Loucy (cell line): ENCODE measurements around the gene SMG6.
A peak's percentile ranks its signal among the peaks of the same experiment; 100 is the strongest.

ENCODE experiments used
- H2AFZ ChIP-seq: fragments of 200-600 bp; sonication (generic); 2 replicates; pipeline ENCODE4 v1.6.0; 2016; ENCODE audit warnings: antibody characterized with exemption, mild to moderate bottlenecking, low read length, moderate library complexity
- H3F3A ChIP-seq: fragments of 200-600 bp; 2 replicates; pipeline ENCODE4 v1.6.0; 2016; ENCODE audit warnings: antibody characterized with exemption, low read depth, mild to moderate bottlenecking
- H3K27me3 ChIP-seq: fragments of 200-600 bp; sonication (generic); 2 replicates; pipeline ENCODE4 v1.6.1; 2014; ENCODE audit warnings: low read length, mild to moderate bottlenecking; ENCODE audit not compliant: insufficient read depth, poor library complexity, severe bottlenecking
- H3K36me3 ChIP-seq: fragments of 200-600 bp; sonication (generic); 2 replicates; pipeline ENCODE4 v1.6.1; 2016; ENCODE audit warnings: low read length; ENCODE audit not compliant: insufficient read depth
- H3K4me1 ChIP-seq: fragments of 200-600 bp; sonication (generic); 2 replicates; pipeline ENCODE4 v1.5.1; 2014; ENCODE audit warnings: low read length, mild to moderate bottlenecking; ENCODE audit not compliant: insufficient read depth, poor library complexity, severe bottlenecking
- H3K4me2 ChIP-seq: fragments of 200-600 bp; sonication (generic); 2 replicates; pipeline ENCODE4 v1.6.0; 2014; ENCODE audit warnings: antibody characterized with exemption, low read length, low read depth, mild to moderate bottlenecking; ENCODE audit not compliant: poor library complexity, severe bottlenecking
- H3K4me3 ChIP-seq: fragments of 200-600 bp; sonication (generic); 2 replicates; pipeline ENCODE4 v1.5.1; 2014; ENCODE audit warnings: low read length, mild to moderate bottlenecking, mixed read lengths; ENCODE audit not compliant: poor library complexity, severe bottlenecking
- H3K79me2 ChIP-seq: fragments of 200-600 bp; sonication (generic); 2 replicates; pipeline ENCODE4 v1.6.1; 2014; ENCODE audit warnings: low read length; ENCODE audit not compliant: insufficient read depth
- H3K9ac ChIP-seq: fragments of 200-600 bp; sonication (generic); 2 replicates; pipeline ENCODE4 v1.6.0; 2014; ENCODE audit warnings: mild to moderate bottlenecking, low read depth, low read length, moderate library complexity; ENCODE audit not compliant: poor library complexity, severe bottlenecking
- H3K9me2 ChIP-seq: fragments of 200-600 bp; sonication (generic); replicated peaks from 2 replicates; pipeline ENCODE4 v1.6.1; 2016; ENCODE audit warnings: low read depth, low read length, mixed read lengths
- H3K9me3 ChIP-seq: fragments of 200-600 bp; sonication (generic); 2 replicates; pipeline ENCODE4 v1.6.1; 2014; ENCODE audit warnings: mild to moderate bottlenecking, antibody characterized with exemption, low read length, low read depth; ENCODE audit not compliant: insufficient read depth
- H4K20me1 ChIP-seq: fragments of 200-600 bp; sonication (generic); 2 replicates; pipeline ENCODE4 v1.6.0; 2014; ENCODE audit warnings: antibody characterized with exemption, low read length, mild to moderate bottlenecking; ENCODE audit not compliant: insufficient read depth, poor library complexity, severe bottlenecking
- CTCF ChIP-seq: fragments of 200-600 bp; sonication (generic); conservative IDR thresholded peaks from 2 replicates; pipeline ENCODE4 v1.5.1; 2014; ENCODE audit warnings: mild to moderate bottlenecking, antibody characterized with exemption, low read length
- EZH2phosphoT487 ChIP-seq: fragments of 200-600 bp; IDR thresholded peaks from 2 replicates; pipeline ENCODE4 v1.6.1; 2018; ENCODE audit warnings: antibody characterized with exemption, mild to moderate bottlenecking, moderate library complexity, borderline replicate concordance

The SMG6 gene

GRCh38 chr17:2299756-2300155, 3.8 kb downstream of the SMG6 start:
- TF ChIP-seq EZH2phosphoT487 = no peak
- no peak for TF ChIP-seq CTCF
- H2AFZ ChIP-seq = no peak overlapping the region
- peak overlapping the region; percentile 95 for H3K4me2 ChIP-seq
- peaks cover 90% of the 10 kb centered on the region for H3K79me2 ChIP-seq
- H3K27me3 ChIP-seq = no peaks in the 10 kb centered on the region
- H3F3A ChIP-seq = no peaks in the 10 kb centered on the region
- H3K4me3 ChIP-seq = no peak overlapping the region
- peaks cover 55% of the 10 kb centered on the region for H3K4me1 ChIP-seq
- no peak overlapping the region for H3K9ac ChIP-seq
- peaks cover 32% of the 10 kb centered on the region for H4K20me1 ChIP-seq
- H3K9me3 ChIP-seq = no peaks in the 10 kb centered on the region
- peaks cover 7% of the 10 kb centered on the region; the same call in 1 of the 2 replicates for H3K36me3 ChIP-seq
- no peaks in the 10 kb centered on the region for H3K9me2 ChIP-seq

GRCh38 chr17:2299136-2299535, 4.4 kb downstream of the SMG6 start:
- Histone ChIP-seq H3K27me3 (no peaks in the 10 kb centered on the region), H3F3A (no peaks in the 10 kb centered on the region), H4K20me1 (peaks cover 32% of the 10 kb centered on the region), H3K36me3 (peaks cover 12% of the 10 kb centered on the region; the same call in 1 of the 2 replicates), H3K79me2 (peaks cover 90% of the 10 kb centered on the region), H3K4me1 (peaks cover 55% of the 10 kb centered on the region), H3K9ac (no peak overlapping the region), H3K4me3 (no peak overlapping the region), H3K9me2 (no peaks in the 10 kb centered on the region), H3K4me2 (peak overlapping the region; percentile 40), H2AFZ (no peak overlapping the region), H3K9me3 (no peaks in the 10 kb centered on the region)
- no peak for TF ChIP-seq CTCF
- no peak for TF ChIP-seq EZH2phosphoT487

- H3K27me3 ChIP-seq = no peaks in the 10 kb centered on the region
- TF ChIP-seq EZH2phosphoT487 (no peak), CTCF (no peak)
- 0 out of 2 replicates have a peak, but pooled peaks cover 2% of the 10 kb centered on the region for H3F3A ChIP-seq
- H3K4me1 ChIP-seq = peaks cover 45% of the 10 kb centered on the region
- H3K36me3 ChIP-seq = peaks cover 29% of the 10 kb centered on the region; the same call in 1 of the 2 replicates
- H3K9ac ChIP-seq = peak overlapping the region; percentile 35
- H3K4me3 ChIP-seq = peak overlapping the region; percentile 53
- peak overlapping the region; percentile 67 for H3K4me2 ChIP-seq
- H3K9me2 ChIP-seq = no peaks in the 10 kb centered on the region
- peaks cover 19% of the 10 kb centered on the region for H4K20me1 ChIP-seq
- H2AFZ ChIP-seq = no peak overlapping the region
- H3K79me2 ChIP-seq = peaks cover 86% of the 10 kb centered on the region
- H3K9me3 ChIP-seq = no peaks in the 10 kb centered on the region
Observed at GRCh38 chr17:2297023-2297422, 6.6 kb downstream of the SMG6 start.
